Lower leg skin (tissue), 3 donors: Measurements from ENCODE around the gene RASSF3.

ENCODE experiments used
- POLR2A ChIP-seq, 2 donors: fragments of 450-650 bp; IDR thresholded peaks; one replicate each; pipeline ENCODE4 v1.6.1; 2016 to 2017; ENCODE audit warnings: antibody characterized with exemption in 2 of 2, mild to moderate bottlenecking in 1 of 2, moderate library complexity in 1 of 2
- TF ChIP-seq, protein P1 (sequence below), 3 donors: fragments of 450-650 bp; IDR thresholded peaks; one replicate each; pipeline ENCODE4 v1.5.1; 2016; ENCODE audit warnings: antibody characterized with exemption in 3 of 3, mild to moderate bottlenecking in 3 of 3, moderate library complexity in 2 of 3

DNA sequence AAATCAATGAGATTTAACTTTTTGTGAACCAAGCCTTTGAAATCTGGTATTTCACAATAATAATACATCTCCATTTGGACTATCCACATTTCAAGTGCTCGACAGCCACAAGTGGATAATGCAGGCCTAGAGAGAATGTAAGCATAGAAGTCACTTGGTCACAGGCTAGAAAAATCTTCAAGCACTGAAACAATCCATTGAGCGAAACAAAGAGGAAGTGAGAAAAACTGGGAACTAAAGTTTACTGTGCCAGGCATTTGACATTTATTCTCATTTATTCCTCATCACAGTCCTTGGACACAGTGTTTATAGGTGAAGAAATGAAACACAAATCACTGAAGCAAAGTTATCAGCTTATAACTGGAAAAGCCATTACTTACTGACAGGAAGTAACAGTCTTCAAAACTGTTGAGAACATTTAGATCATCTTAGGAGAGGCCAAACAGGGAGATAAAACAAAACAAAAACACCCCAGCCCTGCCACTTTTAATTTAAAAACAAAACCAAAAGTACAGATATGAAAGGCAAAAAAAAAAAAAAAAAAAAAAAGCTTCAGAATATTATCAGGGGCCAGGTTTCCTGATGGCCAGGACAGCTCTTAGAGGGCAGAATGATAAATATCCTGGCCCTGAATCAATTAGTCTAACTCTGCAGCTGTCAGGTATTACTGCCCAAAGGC is 119.8 kb downstream of the RASSF3 start:
- TF ChIP-seq, protein P1, sequence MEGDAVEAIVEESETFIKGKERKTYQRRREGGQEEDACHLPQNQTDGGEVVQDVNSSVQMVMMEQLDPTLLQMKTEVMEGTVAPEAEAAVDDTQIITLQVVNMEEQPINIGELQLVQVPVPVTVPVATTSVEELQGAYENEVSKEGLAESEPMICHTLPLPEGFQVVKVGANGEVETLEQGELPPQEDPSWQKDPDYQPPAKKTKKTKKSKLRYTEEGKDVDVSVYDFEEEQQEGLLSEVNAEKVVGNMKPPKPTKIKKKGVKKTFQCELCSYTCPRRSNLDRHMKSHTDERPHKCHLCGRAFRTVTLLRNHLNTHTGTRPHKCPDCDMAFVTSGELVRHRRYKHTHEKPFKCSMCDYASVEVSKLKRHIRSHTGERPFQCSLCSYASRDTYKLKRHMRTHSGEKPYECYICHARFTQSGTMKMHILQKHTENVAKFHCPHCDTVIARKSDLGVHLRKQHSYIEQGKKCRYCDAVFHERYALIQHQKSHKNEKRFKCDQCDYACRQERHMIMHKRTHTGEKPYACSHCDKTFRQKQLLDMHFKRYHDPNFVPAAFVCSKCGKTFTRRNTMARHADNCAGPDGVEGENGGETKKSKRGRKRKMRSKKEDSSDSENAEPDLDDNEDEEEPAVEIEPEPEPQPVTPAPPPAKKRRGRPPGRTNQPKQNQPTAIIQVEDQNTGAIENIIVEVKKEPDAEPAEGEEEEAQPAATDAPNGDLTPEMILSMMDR (IDR thresholded peaks at IDR 0.05): no peak
- TF ChIP-seq POLR2A (IDR thresholded peaks at IDR 0.05): no peak
